ENCODE results near the gene USP47. TPM values are rescaled to one million over a fixed set of nuclear protein-coding genes. Genes with fewer than 3 reads are reported as not detected.
A peak's percentile ranks its signal among the peaks of the same experiment; 100 is the strongest.

Gene USP47
- total RNA-seq, 1 donor from 2014 or later, result 54.0 TPM

GRCh38 chr11:11961399-11962028 lies 119.7 kb downstream of the USP47 start:
- FAIRE-seq, result peak; percentile 75
- TF ChIP-seq, protein P1, sequence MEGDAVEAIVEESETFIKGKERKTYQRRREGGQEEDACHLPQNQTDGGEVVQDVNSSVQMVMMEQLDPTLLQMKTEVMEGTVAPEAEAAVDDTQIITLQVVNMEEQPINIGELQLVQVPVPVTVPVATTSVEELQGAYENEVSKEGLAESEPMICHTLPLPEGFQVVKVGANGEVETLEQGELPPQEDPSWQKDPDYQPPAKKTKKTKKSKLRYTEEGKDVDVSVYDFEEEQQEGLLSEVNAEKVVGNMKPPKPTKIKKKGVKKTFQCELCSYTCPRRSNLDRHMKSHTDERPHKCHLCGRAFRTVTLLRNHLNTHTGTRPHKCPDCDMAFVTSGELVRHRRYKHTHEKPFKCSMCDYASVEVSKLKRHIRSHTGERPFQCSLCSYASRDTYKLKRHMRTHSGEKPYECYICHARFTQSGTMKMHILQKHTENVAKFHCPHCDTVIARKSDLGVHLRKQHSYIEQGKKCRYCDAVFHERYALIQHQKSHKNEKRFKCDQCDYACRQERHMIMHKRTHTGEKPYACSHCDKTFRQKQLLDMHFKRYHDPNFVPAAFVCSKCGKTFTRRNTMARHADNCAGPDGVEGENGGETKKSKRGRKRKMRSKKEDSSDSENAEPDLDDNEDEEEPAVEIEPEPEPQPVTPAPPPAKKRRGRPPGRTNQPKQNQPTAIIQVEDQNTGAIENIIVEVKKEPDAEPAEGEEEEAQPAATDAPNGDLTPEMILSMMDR (IDR thresholded peaks at IDR 0.05; ENCODE audit: insufficient read depth, low read length, severe bottlenecking), result no peak
- Histone ChIP-seq H3K36me3 (ENCODE audit: control insufficient read depth, insufficient read depth, low read length) (peaks cover 1% of the 10 kb centered on the region), H3K4me3 (ENCODE audit: low read depth, low read length) (no peak overlapping the region), H3K27me3 (ENCODE audit: control insufficient read depth, insufficient read depth, low read length) (no peaks in the 10 kb centered on the region)
- peak; percentile 55 for DNase-seq (ENCODE audit: low read depth)

DNA sequence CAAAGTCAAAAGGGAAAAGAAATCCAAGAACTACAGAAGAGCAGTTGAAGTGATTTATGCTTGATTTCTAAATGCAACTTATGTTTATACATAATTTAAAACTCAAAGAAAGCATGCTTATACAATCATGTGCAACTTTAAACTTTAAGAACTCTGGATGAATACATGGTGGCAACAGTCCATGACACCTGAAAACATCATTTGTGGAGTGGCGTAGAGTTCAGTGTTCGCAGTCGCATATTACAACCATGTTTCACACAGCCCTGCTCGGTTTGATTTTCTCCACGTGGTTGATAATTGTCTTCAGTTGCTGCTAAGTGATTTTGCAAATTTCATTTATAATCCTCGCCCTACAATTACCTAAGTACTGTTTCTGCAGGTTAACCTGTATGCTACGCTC lies 121.3 kb downstream of the USP47 start:
- TF ChIP-seq, protein P1 (IDR thresholded peaks at IDR 0.05; ENCODE audit: insufficient read depth, low read length, severe bottlenecking), result no peak
- H3K27me3 ChIP-seq (ENCODE audit: control insufficient read depth, insufficient read depth, low read length), result no peaks in the 10 kb centered on the region
- H3K36me3 ChIP-seq (ENCODE audit: control insufficient read depth, insufficient read depth, low read length), result peaks cover 4% of the 10 kb centered on the region
- FAIRE-seq (no peak), DNase-seq (ENCODE audit: low read depth) (no peak)
- no peak overlapping the region for H3K4me3 ChIP-seq (ENCODE audit: low read depth, low read length)

DNA sequence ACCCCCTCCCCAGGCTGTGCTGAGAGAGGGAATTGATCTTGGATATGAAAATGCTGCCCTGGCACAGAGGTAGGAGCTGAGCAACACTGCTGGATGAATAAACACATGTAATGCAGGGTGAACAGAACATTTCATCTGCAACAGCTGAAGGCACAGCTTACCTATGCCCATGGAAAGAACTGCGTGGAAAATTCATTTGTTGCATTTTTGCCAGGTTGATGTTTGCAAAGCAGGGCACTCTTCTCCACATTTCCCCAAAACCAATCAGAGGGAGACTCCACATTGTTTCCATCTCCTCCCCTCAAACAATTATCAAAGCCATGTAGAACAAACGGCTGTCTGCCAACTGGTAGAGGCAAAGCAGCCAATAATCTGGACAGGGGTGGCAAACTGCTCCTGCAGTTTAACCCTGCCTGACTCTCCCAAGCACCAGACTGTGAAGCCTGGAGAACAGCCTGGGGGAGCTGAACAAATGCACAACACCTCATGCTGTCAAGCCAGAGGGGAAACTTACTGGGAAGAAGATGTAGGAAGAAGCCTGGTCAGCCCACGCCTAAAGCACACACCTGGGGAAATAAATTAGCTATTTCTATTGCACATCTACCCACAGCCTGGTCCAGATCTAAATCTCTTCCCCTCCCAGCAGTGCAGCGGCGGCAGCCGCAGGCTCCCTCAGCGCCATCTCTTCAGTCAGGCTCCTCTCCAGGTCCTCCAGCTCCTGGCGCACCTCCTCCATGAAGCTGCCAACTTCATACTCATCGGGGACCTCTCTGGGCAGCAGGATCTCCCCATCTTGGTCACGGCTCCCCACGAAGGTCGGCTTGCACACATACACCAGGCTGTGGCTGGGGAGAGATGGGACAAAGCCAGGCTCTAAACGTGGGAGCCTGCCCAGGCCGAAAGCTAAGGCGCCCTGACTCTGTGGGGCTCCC lies 122.3 kb downstream of the USP47 start:
- Histone ChIP-seq H3K27me3 (ENCODE audit: control insufficient read depth, insufficient read depth, low read length) (no peaks in the 10 kb centered on the region), H3K36me3 (ENCODE audit: control insufficient read depth, insufficient read depth, low read length) (peaks cover 5% of the 10 kb centered on the region), H3K4me3 (ENCODE audit: low read depth, low read length) (no peak overlapping the region)
- TF ChIP-seq, protein P1 (IDR thresholded peaks at IDR 0.05; ENCODE audit: insufficient read depth, low read length, severe bottlenecking), result no peak
- DNase-seq (ENCODE audit: low read depth) (no peak), FAIRE-seq (peak; percentile 80)

DNA sequence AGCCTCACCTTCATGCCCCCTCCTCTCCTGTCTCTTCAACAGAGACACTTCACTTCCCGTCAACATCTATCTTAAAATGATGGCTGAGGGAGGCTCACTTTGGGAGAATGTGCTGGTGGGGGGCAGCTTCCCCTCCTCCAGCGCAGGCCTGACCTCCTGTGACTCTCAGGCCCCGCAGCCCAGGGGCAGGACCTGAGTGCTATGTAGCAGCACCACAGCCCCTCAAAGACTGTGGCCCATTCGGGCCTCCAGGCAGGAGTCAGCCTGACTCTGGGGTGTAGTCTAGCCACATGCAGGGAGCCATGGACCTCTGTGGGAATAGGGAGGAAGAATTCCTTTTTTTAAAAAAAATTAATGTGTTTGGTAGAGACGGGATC lies 123.0 kb downstream of the USP47 start:
- FAIRE-seq (no peak), DNase-seq (ENCODE audit: low read depth) (no peak)
- no peaks in the 10 kb centered on the region for H3K27me3 ChIP-seq (ENCODE audit: control insufficient read depth, insufficient read depth, low read length)
- TF ChIP-seq, protein P1 (IDR thresholded peaks at IDR 0.05; ENCODE audit: insufficient read depth, low read length, severe bottlenecking), result no peak
- H3K4me3 ChIP-seq (ENCODE audit: low read depth, low read length), result no peak overlapping the region
- H3K36me3 ChIP-seq (ENCODE audit: control insufficient read depth, insufficient read depth, low read length), result peaks cover 5% of the 10 kb centered on the region

- Histone ChIP-seq H3K36me3 (ENCODE audit: control insufficient read depth, insufficient read depth, low read length) (peaks cover 5% of the 10 kb centered on the region), H3K27me3 (ENCODE audit: control insufficient read depth, insufficient read depth, low read length) (no peaks in the 10 kb centered on the region), H3K4me3 (ENCODE audit: low read depth, low read length) (no peak overlapping the region)
- FAIRE-seq (no peak), DNase-seq (ENCODE audit: low read depth) (no peak)
- TF ChIP-seq, protein P1 (IDR thresholded peaks at IDR 0.05; ENCODE audit: insufficient read depth, low read length, severe bottlenecking), result no peak
These were observed 123.4 kb downstream of the USP47 start for GRCh38 chr11:11965192-11965591.

Data from bronchial epithelial cell (primary cell).